H1 (cell line): Measurements from ENCODE around the gene FAM222B. TPM values are rescaled to one million over a fixed set of nuclear protein-coding genes. Genes with fewer than 3 reads are reported as not detected.

ENCODE experiments used
- CTCF ChIA-PET: fragments of 300-600 bp; sonication (Branson Sonifier 250); formaldehyde crosslinking; loops from one replicate; lab custom pipeline; 2021; ENCODE audit not compliant: partially characterized antibody; lab: Charles Lee
- POLR2A ChIA-PET: fragments of 300-600 bp; sonication (Branson Sonifier 250); formaldehyde crosslinking; loops from one replicate; lab custom pipeline; 2021; ENCODE audit warnings: inconsistent platforms; ENCODE audit not compliant: partially characterized antibody; lab: Charles Lee
- DNase-seq, 2 experiments: peaks; one replicate each; pipeline versions ENCODE4 v3.0.0 to v3.0.0-alpha.2; 2010 to 2022; ENCODE audit warnings: low spot score in 2 of 2, low read depth in 1 of 2, mixed read lengths in 1 of 2
- FAIRE-seq: peaks from 2 replicates; lab custom pipeline; 2011; peaks lifted over from hg19 to GRCh38; lab: Jason Lieb, UNC
- H2AFZ ChIP-seq: 2 replicates; pipeline ENCODE4 v1.8.1; 2012; ENCODE audit warnings: low read length, inconsistent platforms
- H2AK5ac ChIP-seq: 2 replicates; pipeline ENCODE4 v1.6.1; 2013; ENCODE audit warnings: low read depth, low read length
- H2BK120ac ChIP-seq: replicated peaks from 2 replicates; pipeline ENCODE3; 2013; ENCODE audit warnings: low read depth, low read length, inconsistent platforms
- H2BK12ac ChIP-seq: 2 replicates; pipeline ENCODE4 v1.6.1; 2013; ENCODE audit warnings: low read depth, low read length
- H2BK15ac ChIP-seq: 2 replicates; pipeline ENCODE4 v1.6.1; 2013; ENCODE audit warnings: low read length
- H2BK20ac ChIP-seq: 2 replicates; pipeline ENCODE4 v1.6.1; 2013; ENCODE audit warnings: low read length
- H2BK5ac ChIP-seq: 2 replicates; pipeline ENCODE4 v1.6.1; 2013; ENCODE audit warnings: low read depth, low read length
- H3K14ac ChIP-seq: 2 replicates; pipeline ENCODE4 v1.6.1; 2013; ENCODE audit warnings: inconsistent platforms; ENCODE audit not compliant: insufficient read length
- H3K18ac ChIP-seq: 2 replicates; pipeline ENCODE4 v1.6.1; 2013; ENCODE audit warnings: low read length; ENCODE audit errors: extremely low read depth
- H3K23ac ChIP-seq: 2 replicates; pipeline ENCODE4 v1.6.1; 2013; ENCODE audit warnings: inconsistent platforms; ENCODE audit not compliant: insufficient read length
- H3K23me2 ChIP-seq: 2 replicates; pipeline ENCODE4 v1.6.1; 2013; ENCODE audit warnings: low read depth, low read length
- H3K27ac ChIP-seq: 2 replicates; pipeline ENCODE4 v1.6.1; 2011; ENCODE audit warnings: low read depth, low read length, inconsistent platforms
- H3K27me3 ChIP-seq, 4 experiments: replicated peaks in 1 of 4; 1 replicate in 1 of 4; 2 replicates in 3 of 4; pipeline versions ENCODE4 v1.6.1 to v1.8.1; 2011 to 2013; ENCODE audit warnings: low read length in 3 of 4, mild to moderate bottlenecking in 3 of 4, inconsistent platforms in 2 of 4, mixed read lengths in 2 of 4, moderate library complexity in 1 of 4; ENCODE audit not compliant: control insufficient read depth in 3 of 4, insufficient read depth in 3 of 4; ENCODE audit errors: extremely low read depth in 1 of 4
- H3K36me3 ChIP-seq, 4 experiments: 2 replicates each; pipeline versions ENCODE4 v1.6.1 to v1.8.1; 2011 to 2013; ENCODE audit warnings: mild to moderate bottlenecking in 4 of 4, low read length in 3 of 4, moderate library complexity in 2 of 4, control low read depth in 1 of 4, inconsistent platforms in 1 of 4; ENCODE audit not compliant: insufficient read depth in 4 of 4, control insufficient read depth in 2 of 4
- H3K4ac ChIP-seq: replicated peaks from 2 replicates; pipeline ENCODE3; 2013; ENCODE audit warnings: low read length, low read depth, mixed read lengths, inconsistent platforms; ENCODE audit not compliant: insufficient read length
- H3K4me1 ChIP-seq, 4 experiments: replicated peaks in 1 of 4; 1 replicate in 1 of 4; 2 replicates in 3 of 4; pipeline versions ENCODE4 v1.6.1 to v1.8.1; 2011 to 2013; ENCODE audit warnings: low read length in 3 of 4, inconsistent platforms in 2 of 4, mixed read lengths in 1 of 4; ENCODE audit not compliant: insufficient read depth in 4 of 4, control insufficient read depth in 3 of 4
- H3K4me2 ChIP-seq, 2 experiments: 2 replicates each; pipeline versions ENCODE4 v1.6.1 to v1.8.1; 2011 to 2013; ENCODE audit warnings: low read depth in 2 of 2, low read length in 2 of 2, control low read depth in 1 of 2, inconsistent platforms in 1 of 2, mild to moderate bottlenecking in 1 of 2; ENCODE audit not compliant: insufficient read depth in 1 of 2
- H3K4me3 ChIP-seq, 4 experiments: fragments of 200-600, 300-600 bp in 1 of 4; sonication (generic), shearing (Covaris generic), sonication (Bioruptor Twin) in 1 of 4; 2 replicates each; pipeline versions ENCODE4 v1.5.1 to v1.8.1; 2011 to 2016; ENCODE audit warnings: low read length in 4 of 4, low read depth in 3 of 4, control low read depth in 2 of 4, inconsistent platforms in 2 of 4, mild to moderate bottlenecking in 2 of 4, mixed read lengths in 1 of 4, moderate library complexity in 1 of 4; ENCODE audit not compliant: insufficient read depth in 2 of 4; ENCODE audit errors: extremely low read depth in 1 of 4
- H3K56ac ChIP-seq: replicated peaks from 2 replicates; pipeline ENCODE3; 2013; ENCODE audit warnings: low read depth, mild to moderate bottlenecking, mixed read lengths, low read length, inconsistent platforms; ENCODE audit not compliant: insufficient read length
- H3K79me1 ChIP-seq: 2 replicates; pipeline ENCODE4 v1.6.1; 2013; ENCODE audit warnings: low read depth, low read length, control low read depth
- H3K79me2 ChIP-seq, 2 experiments: 2 replicates each; pipeline versions ENCODE4 v1.6.1 to v1.8.1; 2012 to 2013; ENCODE audit warnings: low read length in 2 of 2, mild to moderate bottlenecking in 2 of 2, inconsistent platforms in 1 of 2; ENCODE audit not compliant: insufficient read depth in 2 of 2, control insufficient read depth in 1 of 2
- H3K9ac ChIP-seq, 4 experiments: replicated peaks in 1 of 4; 1 replicate in 1 of 4; 2 replicates in 3 of 4; pipeline versions ENCODE4 v1.6.1 to v1.8.1; 2011 to 2013; ENCODE audit warnings: low read depth in 3 of 4, low read length in 3 of 4, control low read depth in 2 of 4, mild to moderate bottlenecking in 2 of 4, moderate library complexity in 2 of 4, inconsistent platforms in 1 of 4; ENCODE audit errors: extremely low read depth in 1 of 4
- H3K9me3 ChIP-seq, 2 experiments: 2 replicates each; pipeline versions ENCODE4 v1.6.1 to v1.8.1; 2012 to 2013; ENCODE audit warnings: mild to moderate bottlenecking in 2 of 2, moderate library complexity in 2 of 2, control low read depth in 1 of 2, inconsistent platforms in 1 of 2, low read depth in 1 of 2, low read length in 1 of 2, mixed read lengths in 1 of 2; ENCODE audit not compliant: insufficient read depth in 2 of 2
- H4K20me1 ChIP-seq, 2 experiments: replicated peaks in 1 of 2; 2 replicates each; pipeline versions ENCODE3 to v1.8.1; 2011 to 2013; ENCODE audit warnings: inconsistent platforms in 2 of 2, low read length in 2 of 2, mild to moderate bottlenecking in 1 of 2; ENCODE audit not compliant: insufficient read depth in 2 of 2, control insufficient read depth in 1 of 2
- H4K5ac ChIP-seq: 2 replicates; pipeline ENCODE4 v1.6.1; 2013; ENCODE audit warnings: low read length, low read depth, mixed read lengths, inconsistent platforms; ENCODE audit not compliant: insufficient read length
- H4K8ac ChIP-seq: 2 replicates; pipeline ENCODE4 v1.8.0; 2013; ENCODE audit warnings: mild to moderate bottlenecking, moderate library complexity, low read length, inconsistent platforms; ENCODE audit not compliant: insufficient read depth; ENCODE audit errors: extremely low read depth
- H4K91ac ChIP-seq: replicated peaks from 2 replicates; pipeline ENCODE3; 2013; ENCODE audit warnings: low read length, mixed read lengths, inconsistent platforms; ENCODE audit not compliant: insufficient read length
- ATF2 ChIP-seq: IDR thresholded peaks from 2 replicates; pipeline ENCODE4 v1.6.1; 2012; ENCODE audit warnings: low read length, inconsistent platforms
- ATF3 ChIP-seq: IDR thresholded peaks from 2 replicates; pipeline ENCODE4 v1.6.1; 2011; ENCODE audit warnings: low read depth, mild to moderate bottlenecking, low read length; ENCODE audit not compliant: insufficient read depth
- POLR2AphosphoS5 ChIP-seq: IDR thresholded peaks from 2 replicates; pipeline ENCODE4 v1.6.1; 2011; ENCODE audit warnings: low read depth, low read length
- SAP30 ChIP-seq: fragments of 300-600 bp; sonication (generic); IDR thresholded peaks from 2 replicates; pipeline ENCODE4 v1.7.1; 2012; ENCODE audit warnings: low read length, moderate library complexity, mild to moderate bottlenecking, inconsistent platforms; ENCODE audit not compliant: insufficient read depth, insufficient replicate concordance
- SIN3A ChIP-seq, 2 experiments: IDR thresholded peaks in 1 of 2; conservative IDR thresholded peaks in 1 of 2; 2 replicates each; pipeline ENCODE4 v1.6.1; 2011 to 2012; ENCODE audit warnings: low read length in 2 of 2, improper control_type of control experiment in 1 of 2, low read depth in 1 of 2, mild to moderate bottlenecking in 1 of 2
- WGBS, 2 experiments: shearing (Covaris generic) in 1 of 2; methylation state at CpG; one replicate each; pipeline versions ENCODE4 v1.1.6 to v1.1.7; 2013 to 2015; ENCODE audit warnings: low lambda C conversion rate in 2 of 2, mixed read lengths in 2 of 2, inconsistent platforms in 1 of 2, low coverage in 1 of 2, missing lambda C conversion rate in 1 of 2; ENCODE audit not compliant: insufficient replicate concordance in 2 of 2, insufficient coverage in 1 of 2, insufficient read length in 1 of 2; ENCODE audit errors: extremely low coverage in 1 of 2, missing lambda C conversion rate in 1 of 2; 5-methylcytosine and 5-hydroxymethylcytosine counted together
- polyA plus RNA-seq, 7 experiments: library from polyadenylated mRNA; depleted of rRNA in 3 of 7; stranded (reverse) in 5 of 7; unstranded in 2 of 7; fragments of >200 nt in 5 of 7; fragments of 200-250 nt in 2 of 7; gene quantifications; 1 replicate in 5 of 7; 2 replicates in 1 of 7; 4 replicates in 1 of 7; pipeline versions ENCODE4 v1.2.1 to v1.2.3, GENCODE V29; 2011 to 2013; ENCODE audit warnings: missing spikeins in 2 of 7, mixed read lengths in 2 of 7
- total RNA-seq: library from RNA; stranded (reverse); fragmentation: NEBNext Ultra II Directional; extraction: Animal tissue kit (Norgen Biotek cat#: 25700); gene quantifications from 2 replicates; pipeline ENCODE4 v1.2.1, GENCODE V29; 2021

FAM222B gene
- total and polyA plus RNA-seq, 2 of the 8 experiments (the other 6 are each of a cell fraction or from before 2014, with no cell fraction given) = 42.1 to 81.7 TPM

GRCh38 chr17:28728364-28729200 lies 114.0 kb downstream of the FAM222B start, which contains the start of gene NEK8:
Gene NEK8, plus strand, starts transcription at chr17:28728788. Its CDS starts 26 bp downstream, at chr17:28728814.
- H3K9ac ChIP-seq = peak within 1 kb of the TSS; percentile 79 to 89 (median 86)
- CTCF ChIA-PET = interaction anchor here (0.9 to 16.9 kb wide), 23 partner anchors 13 to 389 kb away, joined by 3 to 316 read pairs (median 9); partner anchors contain the start of genes DHRS13, FLOT2, PROCA1 and TRAF4
- H3K4me2 ChIP-seq = peak within 1 kb of the TSS; percentile 70 to 80
- peak within 1 kb of the TSS; percentile 99 for H2BK5ac ChIP-seq
- peak within 1 kb of the TSS; percentile 94 for H2BK12ac ChIP-seq
- H4K8ac ChIP-seq = peak within 1 kb of the TSS; percentile 97
- H2AFZ ChIP-seq = no peak within 1 kb of the TSS
- WGBS, 2 experiments = 3% methylated on average over 47 of the region's 64 CpGs; no CpG with 5 or more reads in 1 of the 2 experiments
- POLR2A ChIA-PET = interaction anchor here (0.6 to 17.6 kb wide), 25 partner anchors 9 to 1199 kb away, joined by 3 to 813 read pairs (median 5); partner anchors contain the start of genes BLTP2, DHRS13, FLOT2 and PHF12
- peak within 1 kb of the TSS; percentile 96 for H4K5ac ChIP-seq
- peak within 1 kb of the TSS; percentile 99 for H3K4ac ChIP-seq
- peak within 1 kb of the TSS; percentile 93 for H3K27ac ChIP-seq
- DNase-seq (peak in 1 of 2 experiments; percentile 99), FAIRE-seq (no peak)
- peak within 1 kb of the TSS; percentile 86; the same call in 1 of the 2 replicates for H2BK20ac ChIP-seq
- H3K4me1 ChIP-seq = 0 out of 7 replicates have a peak, but pooled peaks cover 0 to 4% (median 0%) of the 10 kb centered on the region in 4 experiments
- H2AK5ac ChIP-seq = peak within 1 kb of the TSS; percentile 60; the same call in 1 of the 2 replicates
- peak within 1 kb of the TSS; percentile 72; the same call in 1 of the 2 replicates for H2BK15ac ChIP-seq
- H3K79me2 ChIP-seq = peaks cover 0 to 7% of the 10 kb centered on the region in 2 experiments; a peak in 1 of 4 replicates
- peaks cover 13% of the 10 kb centered on the region; the same call in 1 of the 2 replicates for H3K23me2 ChIP-seq
- peak within 1 kb of the TSS; percentile 99 for H3K18ac ChIP-seq
- no peaks in the 10 kb centered on the region for H3K27me3 ChIP-seq
- no peaks in the 10 kb centered on the region; the same call in 1 of the 2 replicates for H3K79me1 ChIP-seq
- H3K4me3 ChIP-seq = peak within 1 kb of the TSS; percentile 81 to 97 (median 89)
- H2BK120ac ChIP-seq = peak within 1 kb of the TSS; percentile 92
- H3K23ac ChIP-seq = peak within 1 kb of the TSS; percentile 32
- peak within 1 kb of the TSS; percentile 95 for H3K56ac ChIP-seq
- H4K91ac ChIP-seq = peak within 1 kb of the TSS; percentile 96
- no peaks in the 10 kb centered on the region for H3K9me3 ChIP-seq
- H3K36me3 ChIP-seq = peaks cover under 1 to 16% (median 12%) of the 10 kb centered on the region in 4 experiments
- H4K20me1 ChIP-seq = peaks cover 0 to 3% of the 10 kb centered on the region in 2 experiments
- H3K14ac ChIP-seq = no peak within 1 kb of the TSS
- no peak for TF ChIP-seq ATF3
- TF ChIP-seq SIN3A (conservative IDR thresholded peaks at IDR 0.05 in 1 of 2, IDR thresholded peaks at IDR 0.05 in 1 of 2; ENCODE audit: low read depth in 1 of 2, low read length in 2 of 2) = peak in 1 of 2 experiments; percentile 40; a peak in 1 of 4 replicates
- peak; percentile 36 for TF ChIP-seq SAP30
- no peak for TF ChIP-seq ATF2
- peak; percentile 64; the same call in 1 of the 2 replicates for TF ChIP-seq POLR2AphosphoS5
